GM19025 (cell line): ENCODE data around the gene REC8.

Experiments used
- ATAC-seq: cut with Tn5 transposase; IDR thresholded peaks from one replicate; pipeline ENCODE4 v1.9.1; 2021; ENCODE audit warnings: mild to moderate bottlenecking, low read depth, moderate library complexity; ENCODE audit not compliant: unreplicated experiment

Gene REC8

GRCh38 chr14:24181371-24182077 lies 9.6 kb downstream of the REC8 start:
- ATAC-seq: no peak

GRCh38 chr14:24182110-24182882 lies 10.4 kb downstream of the REC8 start:
- ATAC-seq: no peak

- ATAC-seq: no peak
These were observed 11.2 kb downstream of the REC8 start for GRCh38 chr14:24183014-24183481.

- no peak for ATAC-seq
These were observed 12.5 kb downstream of the REC8 start for GRCh38 chr14:24184104-24184970.

GRCh38 chr14:24185026-24185425 lies 13.1 kb downstream of the REC8 start:
- no peak for ATAC-seq

GRCh38 chr14:24185741-24186140 lies 13.9 kb downstream of the REC8 start:
- no peak for ATAC-seq

- ATAC-seq: no peak
These were observed 15.1 kb downstream of the REC8 start for GRCh38 chr14:24186831-24187538.

- ATAC-seq: no peak
These were observed 15.6 kb downstream of the REC8 start for GRCh38 chr14:24187539-24187915.

GRCh38 chr14:24188251-24189058 lies 16.6 kb downstream of the REC8 start, which contains the start of gene IPO4:
TSS of gene IPO4 (minus strand) at chr14:24188816. CDS start at chr14:24188787, 29 bp downstream.
- peak; percentile 92 for ATAC-seq

- no peak for ATAC-seq
These were observed 17.1 kb downstream of the REC8 start for GRCh38 chr14:24189059-24189375.

GRCh38 chr14:24189460-24189859 lies 17.6 kb downstream of the REC8 start:
- ATAC-seq: no peak

GRCh38 chr14:24190416-24190815 lies 18.5 kb downstream of the REC8 start:
- ATAC-seq: no peak

GRCh38 chr14:24192933-24193332 lies 21.1 kb downstream of the REC8 start:
- ATAC-seq: no peak

GRCh38 chr14:24194186-24194872 lies 22.4 kb downstream of the REC8 start:
- no peak for ATAC-seq

- no peak for ATAC-seq
These were observed 22.9 kb downstream of the REC8 start for GRCh38 chr14:24194873-24195185.

GRCh38 chr14:24195186-24196070 lies 23.5 kb downstream of the REC8 start, which contains the start of gene TM9SF1:
TSS of gene TM9SF1 (minus strand) at chr14:24195441. CDS start at chr14:24195019, 422 bp downstream.
- ATAC-seq: peak; percentile 86

- peak; percentile 11 for ATAC-seq
These were observed 24.5 kb downstream of the REC8 start for GRCh38 chr14:24196071-24197055.
